Mesendoderm (in vitro differentiated cells): ENCODE data around the gene GPR42.

Experiments
- DNase-seq: peaks from one replicate; pipeline ENCODE4 v3.0.0; 2013
- H2AK5ac ChIP-seq: 2 replicates; pipeline ENCODE4 v1.6.1; 2013; ENCODE audit warnings: low read length, inconsistent platforms
- H2BK120ac ChIP-seq: 2 replicates; pipeline ENCODE4 v1.6.1; 2013; ENCODE audit warnings: low read depth, mild to moderate bottlenecking, low read length, moderate library complexity, mixed read lengths
- H2BK15ac ChIP-seq: replicated peaks from 2 replicates; pipeline ENCODE4 v1.6.1; 2013; ENCODE audit warnings: low read depth, mild to moderate bottlenecking, moderate library complexity
- H2BK5ac ChIP-seq: 2 replicates; pipeline ENCODE4 v1.6.1; 2013; ENCODE audit warnings: low read length, inconsistent platforms
- H3K18ac ChIP-seq: 2 replicates; pipeline ENCODE4 v1.6.1; 2013; ENCODE audit warnings: mild to moderate bottlenecking, low read length, mixed read lengths
- H3K23ac ChIP-seq: one replicate; pipeline ENCODE4 v1.6.1; 2013; ENCODE audit warnings: low read length
- H3K27ac ChIP-seq: 2 replicates; pipeline ENCODE4 v1.5.1; 2013; ENCODE audit warnings: low read depth, mild to moderate bottlenecking, inconsistent platforms, low read length, moderate library complexity
- H3K27me3 ChIP-seq: 2 replicates; pipeline ENCODE4 v1.6.1; 2013; ENCODE audit warnings: low read length, control low read depth, mild to moderate bottlenecking, inconsistent platforms; ENCODE audit not compliant: insufficient read depth, poor library complexity
- H3K36me3 ChIP-seq: 2 replicates; pipeline ENCODE4 v1.6.1; 2013; ENCODE audit warnings: low read length, inconsistent platforms; ENCODE audit not compliant: control insufficient read depth, insufficient read depth
- H3K4ac ChIP-seq: one replicate; pipeline ENCODE4 v1.6.1; 2013; ENCODE audit warnings: low read depth, mild to moderate bottlenecking, low read length, moderate library complexity
- H3K4me1 ChIP-seq: 2 replicates; pipeline ENCODE4 v1.6.1; 2013; ENCODE audit warnings: low read depth, low read length, inconsistent platforms; ENCODE audit not compliant: control insufficient read depth
- H3K4me2 ChIP-seq: 2 replicates; pipeline ENCODE4 v1.6.1; 2013; ENCODE audit warnings: low read length
- H3K4me3 ChIP-seq: 2 replicates; pipeline ENCODE4 v1.5.1; 2013; ENCODE audit warnings: mild to moderate bottlenecking, low read length
- H3K56ac ChIP-seq: one replicate; pipeline ENCODE4 v1.6.1; 2013; ENCODE audit warnings: low read length
- H3K79me1 ChIP-seq: 2 replicates; pipeline ENCODE4 v1.6.1; 2013; ENCODE audit warnings: low read length, inconsistent platforms
- H3K79me2 ChIP-seq: 2 replicates; pipeline ENCODE4 v1.6.1; 2013; ENCODE audit warnings: mild to moderate bottlenecking, low read length; ENCODE audit not compliant: control insufficient read depth, insufficient read depth
- H3K9ac ChIP-seq: 2 replicates; pipeline ENCODE4 v1.6.1; 2013; ENCODE audit warnings: low read length, inconsistent platforms
- H4K5ac ChIP-seq: one replicate; pipeline ENCODE4 v1.6.1; 2013; ENCODE audit warnings: low read length
- H4K8ac ChIP-seq: one replicate; pipeline ENCODE4 v1.6.1; 2013; ENCODE audit warnings: low read depth, mild to moderate bottlenecking, control low read depth, low read length, moderate library complexity
- WGBS: extraction: QIAGEN DNeasy Blood & Tissue Kit; methylation state at CpG from one replicate; pipeline ENCODE4 v1.1.7; 2013; ENCODE audit warnings: low lambda C conversion rate, missing lambda C conversion rate; ENCODE audit not compliant: insufficient coverage; ENCODE audit errors: extremely low coverage; 5-methylcytosine and 5-hydroxymethylcytosine counted together

The GPR42 gene

DNA sequence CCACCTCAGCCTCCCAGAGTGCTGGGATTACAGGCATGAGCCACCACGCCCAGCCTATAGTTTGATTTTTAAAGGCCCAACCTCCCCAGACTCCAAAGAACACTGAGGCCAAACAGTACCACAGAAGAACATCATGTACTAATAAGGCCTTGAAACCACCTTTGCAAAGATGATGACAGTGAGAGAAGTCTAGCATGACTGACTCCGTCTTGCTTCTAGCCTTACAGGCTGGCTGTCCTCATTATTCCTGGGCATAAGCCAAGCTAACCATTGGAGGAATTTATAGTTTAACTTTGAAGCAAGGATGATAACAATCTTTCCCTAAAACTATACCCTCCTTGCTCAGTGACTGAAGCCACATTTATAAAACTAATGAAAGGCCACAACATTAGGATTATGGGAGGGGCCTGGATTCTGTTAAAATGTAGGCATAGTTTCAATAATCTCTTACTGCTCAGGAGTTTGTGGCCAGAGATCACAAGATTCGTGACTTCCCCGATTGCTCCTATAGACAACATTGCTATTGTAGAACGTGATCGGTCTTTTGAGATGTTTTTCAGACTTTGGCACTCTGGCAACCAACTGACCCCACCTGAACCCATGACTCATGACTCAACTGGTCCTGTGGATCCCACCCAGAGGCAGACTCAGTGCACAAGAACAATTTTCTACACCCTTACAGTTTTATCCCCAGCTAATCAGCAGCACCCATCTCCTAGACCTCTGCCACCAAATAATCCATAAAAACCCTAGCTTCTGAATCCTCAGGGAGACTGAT lies 17.6 kb downstream of the GPR42 start:
- no peak overlapping the region for H3K4ac ChIP-seq
- H3K9ac ChIP-seq, result no peak overlapping the region
- H3K27ac ChIP-seq, result no peak overlapping the region

DNA sequence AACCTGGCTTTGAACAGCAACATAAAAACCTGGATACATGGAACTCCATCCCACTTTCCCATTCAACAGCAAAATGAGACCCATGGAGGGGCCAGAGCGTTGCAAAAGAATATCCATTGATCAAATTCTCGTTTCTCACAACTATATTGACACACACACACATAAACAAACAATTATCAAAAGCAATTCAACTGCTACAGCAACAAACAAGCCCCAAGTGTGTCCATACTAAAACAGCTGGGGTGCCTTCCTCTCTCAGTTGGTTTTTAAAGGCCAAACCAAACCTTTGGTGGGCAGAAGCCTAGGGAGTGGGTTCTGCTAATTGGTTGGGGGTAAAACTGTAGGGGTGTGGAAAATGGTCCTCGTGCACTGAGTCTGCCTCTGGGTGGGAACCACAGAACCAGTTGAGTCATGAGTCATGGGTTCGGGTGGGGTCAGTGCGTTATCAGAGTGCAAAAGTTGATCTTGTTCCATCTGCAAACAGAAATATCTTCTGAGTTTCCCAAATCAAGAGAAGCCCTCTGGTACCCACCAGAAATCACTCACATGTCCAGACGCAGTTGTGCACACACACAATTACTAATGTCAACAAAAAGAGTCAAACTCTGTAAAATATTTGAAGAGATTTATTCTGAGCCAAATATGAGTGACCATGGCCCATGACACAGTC lies 18.5 kb downstream of the GPR42 start:
- Histone ChIP-seq H3K4me1 (no peaks in the 10 kb centered on the region), H4K5ac (no peak overlapping the region), H3K9ac (no peak overlapping the region), H2BK120ac (no peak overlapping the region), H2AK5ac (no peak overlapping the region), H3K4ac (no peak overlapping the region), H3K23ac (no peak overlapping the region), H3K79me2 (no peaks in the 10 kb centered on the region), H3K18ac (no peak overlapping the region), H2BK15ac (no peak overlapping the region), H3K4me2 (no peak overlapping the region), H3K79me1 (no peaks in the 10 kb centered on the region), H3K27me3 (no peaks in the 10 kb centered on the region), H3K4me3 (no peak overlapping the region), H2BK5ac (no peak overlapping the region), H3K36me3 (no peaks in the 10 kb centered on the region), H3K27ac (peak overlapping the region; percentile 64), H4K8ac (no peak overlapping the region), H3K56ac (no peak overlapping the region)
- no CpG with 5 or more reads among the region's 6 CpGs for WGBS
- no peak for DNase-seq

More for the DNA sequence above, 17.6 kb downstream of the GPR42 start:
- DNase-seq, result no peak
- H3K79me1 ChIP-seq, result no peaks in the 10 kb centered on the region
- no peak overlapping the region for H2BK120ac ChIP-seq
- H3K4me1 ChIP-seq, result no peaks in the 10 kb centered on the region
- H3K23ac ChIP-seq, result no peak overlapping the region
- H2BK5ac ChIP-seq, result no peak overlapping the region
- WGBS, result no CpG with 5 or more reads among the region's 6 CpGs
- no peak overlapping the region for H4K8ac ChIP-seq
- no peak overlapping the region for H3K18ac ChIP-seq
- H3K56ac ChIP-seq, result no peak overlapping the region
- no peak overlapping the region for H3K4me3 ChIP-seq
- H3K36me3 ChIP-seq, result no peaks in the 10 kb centered on the region
- no peaks in the 10 kb centered on the region for H3K27me3 ChIP-seq
- no peaks in the 10 kb centered on the region for H3K79me2 ChIP-seq
- H2BK15ac ChIP-seq, result no peak overlapping the region
- no peak overlapping the region for H2AK5ac ChIP-seq
- H4K5ac ChIP-seq, result no peak overlapping the region
- H3K4me2 ChIP-seq, result no peak overlapping the region

GRCh38 chr19:35392742-35393715 lies 22.2 kb downstream of the GPR42 start:
- H3K18ac ChIP-seq, result no peak overlapping the region
- no peak overlapping the region for H3K9ac ChIP-seq
- H2BK15ac ChIP-seq, result no peak overlapping the region
- no peak overlapping the region for H3K4me2 ChIP-seq
- no peak overlapping the region for H2AK5ac ChIP-seq
- no peaks in the 10 kb centered on the region for H3K27me3 ChIP-seq
- no peak overlapping the region for H2BK120ac ChIP-seq
- no peak overlapping the region for H3K56ac ChIP-seq
- H3K36me3 ChIP-seq, result no peaks in the 10 kb centered on the region
- no peak overlapping the region for H3K4me3 ChIP-seq
- DNase-seq, result no peak
- H4K5ac ChIP-seq, result no peak overlapping the region
- no peak overlapping the region for H3K27ac ChIP-seq
- H3K23ac ChIP-seq, result no peak overlapping the region
- H4K8ac ChIP-seq, result no peak overlapping the region
- H3K79me2 ChIP-seq, result no peaks in the 10 kb centered on the region
- no peaks in the 10 kb centered on the region for H3K4me1 ChIP-seq
- WGBS, result no CpG with 5 or more reads among the region's 5 CpGs
- no peak overlapping the region for H2BK5ac ChIP-seq
- no peak overlapping the region for H3K4ac ChIP-seq
- H3K79me1 ChIP-seq, result no peaks in the 10 kb centered on the region

GRCh38 chr19:35395382-35396199 lies 24.7 kb downstream of the GPR42 start:
- WGBS, result no CpG with 5 or more reads among the region's 19 CpGs
- H3K23ac ChIP-seq, result no peak overlapping the region

DNA sequence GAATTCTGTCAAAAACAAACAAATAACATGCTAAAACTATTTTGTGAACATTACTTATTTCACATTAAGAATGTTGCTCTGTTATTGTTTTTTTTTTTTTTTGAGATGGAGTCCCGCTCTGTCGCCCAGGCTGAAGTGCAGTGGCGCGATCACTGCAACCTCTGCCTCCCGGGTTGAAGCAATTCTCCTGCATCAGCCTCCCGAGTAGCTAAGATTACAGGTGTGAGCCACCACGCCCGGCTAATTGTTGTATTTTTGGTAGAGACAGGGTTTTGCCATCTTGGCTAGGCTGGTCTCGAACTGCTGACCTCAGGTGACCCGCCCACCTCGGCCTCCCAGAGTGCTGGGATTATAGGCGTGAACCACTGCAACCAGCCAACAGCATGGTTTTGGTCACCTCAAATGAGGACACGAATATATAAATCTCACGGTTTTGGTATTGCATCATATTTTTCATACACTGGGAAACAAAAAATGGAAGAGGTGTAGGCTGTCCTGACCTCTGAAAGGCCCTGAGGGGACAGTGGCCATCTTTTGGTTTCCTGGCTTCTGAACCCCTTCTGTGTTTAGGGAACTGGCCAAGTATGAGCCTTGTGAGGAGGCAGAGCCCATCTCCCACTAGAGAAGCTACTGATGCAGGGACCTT lies 25.5 kb downstream of the GPR42 start:
- Histone ChIP-seq H3K56ac (no peak overlapping the region), H3K4ac (no peak overlapping the region), H3K27ac (no peak overlapping the region), H3K23ac (no peak overlapping the region), H2AK5ac (no peak overlapping the region), H4K8ac (no peak overlapping the region), H3K79me2 (no peaks in the 10 kb centered on the region), H3K79me1 (no peaks in the 10 kb centered on the region), H3K9ac (no peak overlapping the region), H3K27me3 (no peaks in the 10 kb centered on the region), H3K36me3 (no peaks in the 10 kb centered on the region), H3K4me3 (no peak overlapping the region), H3K4me1 (no peaks in the 10 kb centered on the region), H2BK5ac (no peak overlapping the region), H3K18ac (no peak overlapping the region), H2BK120ac (no peak overlapping the region), H2BK15ac (no peak overlapping the region), H3K4me2 (no peak overlapping the region), H4K5ac (no peak overlapping the region)
- WGBS, result no CpG with 5 or more reads among the region's 14 CpGs
- no peak for DNase-seq

More at GRCh38 chr19:35395382-35396199, 24.7 kb downstream of the GPR42 start:
- Histone ChIP-seq H3K4me1 (no peaks in the 10 kb centered on the region), H2AK5ac (no peak overlapping the region), H3K27me3 (no peaks in the 10 kb centered on the region), H3K36me3 (no peaks in the 10 kb centered on the region), H3K18ac (no peak overlapping the region), H4K8ac (no peak overlapping the region), H3K4ac (no peak overlapping the region), H2BK15ac (no peak overlapping the region), H3K9ac (no peak overlapping the region), H3K4me2 (no peak overlapping the region), H4K5ac (no peak overlapping the region), H3K79me2 (no peaks in the 10 kb centered on the region), H3K79me1 (no peaks in the 10 kb centered on the region), H3K56ac (no peak overlapping the region), H2BK5ac (no peak overlapping the region), H3K27ac (no peak overlapping the region), H3K4me3 (no peak overlapping the region), H2BK120ac (no peak overlapping the region)
- no peak for DNase-seq
